Kidney epithelial cell (primary cell): ENCODE data around the gene CFAP58. TPM values are rescaled to one million over a fixed set of nuclear protein-coding genes. Genes with fewer than 3 reads are reported as not detected.
"Not testable (repeated sequence)": the region's sequence is repeated elsewhere in the genome, so short reads cannot be mapped to it uniquely, and the experiment has no call there.

Source experiments
- DNase-seq: peaks from one replicate; pipeline ENCODE4 v3.0.0-alpha.2; 2010; ENCODE audit warnings: low read depth
- H3K27me3 ChIP-seq: 2 replicates; pipeline ENCODE4 v1.6.0; 2011; ENCODE audit warnings: low read length; ENCODE audit not compliant: control insufficient read depth, insufficient read depth
- H3K36me3 ChIP-seq: 2 replicates; pipeline ENCODE4 v1.5.1; 2011; ENCODE audit warnings: low read length; ENCODE audit not compliant: control insufficient read depth, insufficient read depth
- H3K4me3 ChIP-seq: 2 replicates; pipeline ENCODE4 v1.5.1; 2011; ENCODE audit warnings: low read depth, mild to moderate bottlenecking, control low read depth, low read length
- total RNA-seq: library from RNA; depleted of rRNA; stranded (reverse); fragments of >200 nt; gene quantifications from 2 replicates; pipeline ENCODE4 v1.2.3, GENCODE V29; 2015
- TF ChIP-seq, protein P1 (sequence below): IDR thresholded peaks from 2 replicates; pipeline ENCODE4 v1.5.1; 2011; ENCODE audit warnings: mild to moderate bottlenecking, moderate library complexity, low read length, control low read depth, inconsistent platforms; ENCODE audit not compliant: insufficient read depth, poor library complexity, severe bottlenecking

Gene CFAP58
- total RNA-seq, 1 donor from 2014 or later = 0.75 TPM

DNA sequence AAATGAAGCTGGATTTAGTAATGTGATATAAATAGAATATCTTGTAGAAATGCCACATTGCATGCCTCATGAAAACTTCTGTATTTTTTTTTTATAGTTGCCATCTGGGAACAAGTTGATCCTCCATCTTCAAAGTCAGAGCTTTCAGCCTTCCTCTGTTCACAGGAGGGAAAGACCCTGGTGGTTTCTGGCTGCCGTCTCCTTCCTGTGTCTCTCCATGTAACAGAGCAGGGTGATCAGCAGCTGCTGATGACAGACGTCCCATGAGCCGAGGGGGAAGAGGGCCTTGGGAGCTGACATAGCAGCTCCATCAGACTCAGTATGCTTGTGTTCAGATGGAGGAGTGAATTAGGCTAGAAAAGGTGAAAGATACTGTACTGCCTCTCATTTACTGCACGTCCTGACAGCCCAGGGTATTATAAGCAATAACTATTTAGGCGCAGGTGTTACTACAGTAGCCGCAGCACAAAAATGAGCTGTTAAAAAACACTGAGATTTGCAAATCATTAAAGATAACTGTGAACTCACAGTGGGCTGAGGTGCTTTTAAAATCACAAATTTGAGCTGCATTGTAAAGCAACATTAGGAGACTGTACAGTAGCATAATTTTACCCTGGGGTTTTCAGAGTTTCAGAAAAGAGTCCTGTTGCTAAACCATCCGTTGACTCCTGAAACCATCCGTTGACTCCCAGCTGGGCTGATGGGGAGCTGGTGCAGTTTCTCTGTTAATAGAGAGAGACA is 103.3 kb downstream of the CFAP58 start:
- DNase-seq = no peak
- TF ChIP-seq, protein P1, sequence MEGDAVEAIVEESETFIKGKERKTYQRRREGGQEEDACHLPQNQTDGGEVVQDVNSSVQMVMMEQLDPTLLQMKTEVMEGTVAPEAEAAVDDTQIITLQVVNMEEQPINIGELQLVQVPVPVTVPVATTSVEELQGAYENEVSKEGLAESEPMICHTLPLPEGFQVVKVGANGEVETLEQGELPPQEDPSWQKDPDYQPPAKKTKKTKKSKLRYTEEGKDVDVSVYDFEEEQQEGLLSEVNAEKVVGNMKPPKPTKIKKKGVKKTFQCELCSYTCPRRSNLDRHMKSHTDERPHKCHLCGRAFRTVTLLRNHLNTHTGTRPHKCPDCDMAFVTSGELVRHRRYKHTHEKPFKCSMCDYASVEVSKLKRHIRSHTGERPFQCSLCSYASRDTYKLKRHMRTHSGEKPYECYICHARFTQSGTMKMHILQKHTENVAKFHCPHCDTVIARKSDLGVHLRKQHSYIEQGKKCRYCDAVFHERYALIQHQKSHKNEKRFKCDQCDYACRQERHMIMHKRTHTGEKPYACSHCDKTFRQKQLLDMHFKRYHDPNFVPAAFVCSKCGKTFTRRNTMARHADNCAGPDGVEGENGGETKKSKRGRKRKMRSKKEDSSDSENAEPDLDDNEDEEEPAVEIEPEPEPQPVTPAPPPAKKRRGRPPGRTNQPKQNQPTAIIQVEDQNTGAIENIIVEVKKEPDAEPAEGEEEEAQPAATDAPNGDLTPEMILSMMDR = no peak
- Histone ChIP-seq H3K27me3 (no peaks in the 10 kb centered on the region), H3K4me3 (no peak overlapping the region), H3K36me3 (no peaks in the 10 kb centered on the region)

DNA sequence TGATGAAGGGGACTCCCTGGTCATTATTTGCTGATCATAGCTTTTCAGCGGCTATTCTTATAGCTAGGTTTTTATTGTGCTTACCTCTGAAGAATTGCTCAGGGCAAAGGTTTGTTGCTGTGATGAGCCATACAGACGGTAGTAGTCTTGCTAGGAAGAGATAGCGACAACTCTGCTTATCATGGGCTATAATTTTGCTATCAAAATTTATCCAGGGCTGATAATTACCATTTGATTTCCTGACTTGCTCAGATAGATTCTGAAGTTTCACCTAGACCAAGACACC is 103.9 kb downstream of the CFAP58 start:
- H3K36me3 ChIP-seq = no peaks in the 10 kb centered on the region
- no peaks in the 10 kb centered on the region for H3K27me3 ChIP-seq
- TF ChIP-seq, protein P1 = no peak
- no peak for DNase-seq
- H3K4me3 ChIP-seq = no peak overlapping the region

DNA sequence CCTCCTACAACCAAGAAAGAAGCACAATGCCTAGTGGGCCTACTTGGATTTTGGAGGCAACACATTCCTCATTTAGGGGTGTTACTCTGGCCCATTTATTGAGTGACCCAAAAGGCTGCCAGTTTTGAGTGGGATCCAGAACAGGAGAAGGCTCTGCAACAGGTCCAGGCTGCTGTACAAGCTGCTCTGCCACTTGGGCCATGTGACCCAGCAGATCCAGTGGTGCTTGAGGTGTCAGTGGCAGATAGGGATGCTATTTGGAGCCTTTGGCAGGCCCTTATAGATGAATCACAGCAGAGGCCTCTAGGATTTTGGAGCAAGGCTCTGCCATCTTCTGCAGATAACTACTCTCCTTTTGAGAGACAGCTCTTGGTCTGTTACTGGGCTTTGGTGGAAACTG is 111.9 kb downstream of the CFAP58 start:
- not testable (repeated sequence) for H3K27me3 ChIP-seq, H3K36me3 ChIP-seq, H3K4me3 ChIP-seq, DNase-seq

DNA sequence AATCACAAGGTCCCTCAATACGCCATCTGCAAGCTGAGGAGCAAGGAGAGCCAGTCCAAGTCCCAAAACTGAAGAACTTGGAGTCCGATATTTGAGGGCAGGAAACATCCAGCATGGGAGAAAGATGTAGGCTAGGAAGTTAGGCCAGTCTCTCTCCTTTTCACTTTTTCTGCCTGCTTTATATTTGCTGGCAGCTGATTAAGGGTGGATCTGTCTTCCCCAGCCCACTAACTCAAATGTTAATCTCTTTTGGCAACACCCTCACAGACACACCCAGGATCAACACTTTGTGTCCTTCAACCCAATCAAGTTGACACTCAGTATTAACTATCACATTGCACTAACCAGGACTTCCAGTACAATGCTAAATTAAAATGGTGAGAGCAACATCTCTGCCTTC is 115.2 kb downstream of the CFAP58 start:
- not testable (repeated sequence) for DNase-seq, H3K27me3 ChIP-seq, H3K4me3 ChIP-seq, H3K36me3 ChIP-seq

DNA sequence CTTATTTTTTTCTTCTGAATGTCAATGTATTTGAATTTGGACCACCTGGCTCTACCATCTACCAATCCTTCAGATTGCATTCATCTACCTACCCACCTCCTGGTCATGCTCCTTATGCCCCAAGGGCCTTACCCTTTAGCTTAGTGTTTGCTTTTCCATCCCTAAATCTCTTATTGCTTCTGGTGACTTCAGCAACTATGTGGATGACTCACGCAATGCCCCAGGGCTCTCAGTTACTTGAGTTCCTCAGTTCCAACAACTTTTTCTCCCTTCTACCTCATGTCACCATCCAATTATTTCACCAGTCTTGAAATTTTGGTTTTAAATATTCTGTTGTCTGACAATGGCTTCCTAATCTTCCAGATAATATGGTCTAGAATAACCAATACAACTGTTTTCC is 118.9 kb downstream of the CFAP58 start:
- no peak overlapping the region for H3K4me3 ChIP-seq
- peak; percentile 25 for DNase-seq
- TF ChIP-seq, protein P1 = no peak
- no peaks in the 10 kb centered on the region for H3K27me3 ChIP-seq
- H3K36me3 ChIP-seq = no peaks in the 10 kb centered on the region

DNA sequence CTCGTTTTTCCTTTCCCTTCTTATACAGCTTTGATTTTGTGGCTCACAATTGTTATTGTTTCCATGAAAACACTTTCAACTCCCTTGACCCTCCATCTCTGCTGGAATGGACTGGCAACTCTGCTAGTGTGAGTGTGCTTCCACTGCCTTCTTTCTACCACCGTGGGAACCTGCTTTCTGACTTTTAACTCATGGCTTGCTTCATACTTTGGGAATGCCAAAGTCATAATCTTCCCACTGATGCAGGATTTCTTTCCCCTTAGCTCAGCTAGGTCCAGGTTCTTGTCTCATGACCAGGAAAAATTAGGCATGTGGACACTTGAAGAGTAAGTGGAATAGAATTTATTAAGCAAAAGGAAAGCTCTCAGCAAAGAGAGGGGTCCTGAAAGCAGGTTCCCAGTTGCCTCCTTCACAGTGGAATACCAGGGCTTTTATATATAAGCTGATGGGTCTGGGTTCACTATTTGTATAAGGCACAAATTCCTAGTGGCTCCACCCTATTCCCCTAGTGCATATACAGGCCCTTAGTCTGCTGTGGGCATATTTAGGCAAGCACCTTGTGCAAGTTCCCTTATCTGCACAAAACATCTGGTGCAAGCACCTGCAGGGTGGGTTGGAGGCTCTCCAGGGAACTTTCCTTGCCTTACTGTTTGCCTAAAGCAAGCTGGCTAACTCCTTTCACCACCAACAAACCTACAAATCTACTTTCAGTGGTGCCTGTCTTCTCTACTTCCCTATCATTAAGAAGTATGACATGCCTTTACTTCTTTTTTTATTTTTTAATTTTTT is 119.5 kb downstream of the CFAP58 start:
- no peaks in the 10 kb centered on the region for H3K27me3 ChIP-seq
- TF ChIP-seq, protein P1 = no peak
- H3K4me3 ChIP-seq = no peak overlapping the region
- no peak for DNase-seq
- no peaks in the 10 kb centered on the region for H3K36me3 ChIP-seq

DNA sequence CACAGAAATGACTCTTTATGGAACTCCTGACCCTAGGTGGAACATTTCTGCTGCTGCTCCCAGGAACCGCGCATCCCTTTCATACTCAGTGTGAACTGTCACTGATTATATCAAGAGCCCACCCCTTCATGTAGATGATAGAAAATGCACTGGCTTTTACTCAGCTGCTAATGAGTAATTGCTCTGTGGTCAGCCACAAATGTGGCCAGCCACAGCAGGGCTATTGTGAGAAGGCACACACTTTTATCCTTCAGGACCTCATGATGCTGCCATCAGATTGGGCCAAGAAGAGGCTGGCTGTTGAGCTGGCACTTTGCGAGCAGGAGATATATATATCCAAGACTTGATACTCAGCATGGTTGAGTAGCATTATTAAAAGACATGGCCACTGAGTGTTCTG is 124.7 kb downstream of the CFAP58 start:
- TF ChIP-seq, protein P1 = no peak
- Histone ChIP-seq H3K36me3 (no peaks in the 10 kb centered on the region), H3K4me3 (no peak overlapping the region), H3K27me3 (no peaks in the 10 kb centered on the region)
- DNase-seq = no peak
